NCI-H1105 (cell line): Measurements from ENCODE around the gene TUBB2A.
A peak's percentile ranks its signal among the peaks of the same experiment; 100 is the strongest.

Experiments used
- DNase-seq: peaks from one replicate; lab custom pipeline; 2025; lab: John Stamatoyannopoulos, UW

Gene TUBB2A

GRCh38 chr6:3119040-3119723, 38.2 kb downstream of the TUBB2A start:
- DNase-seq: no peak

GRCh38 chr6:3118353-3119039, 38.8 kb downstream of the TUBB2A start, which contains the start of gene BPHL:
BPHL (plus strand) TSS chr6:3118711; CDS start chr6:3118741, 30 bp downstream.
- DNase-seq: peak; percentile 96

- DNase-seq: no peak
These were observed 39.4 kb downstream of the TUBB2A start for GRCh38 chr6:3117912-3118352.

- no peak for DNase-seq
These were observed 43.0 kb downstream of the TUBB2A start for GRCh38 chr6:3114377-3114776.

GRCh38 chr6:3109761-3110160, 47.6 kb downstream of the TUBB2A start:
- no peak for DNase-seq

GRCh38 chr6:3108746-3109414, 48.5 kb downstream of the TUBB2A start:
- no peak for DNase-seq
